Vagina (tissue), 2 donors: ENCODE results near the gene NTM.

Experiments
- POLR2A ChIP-seq, 2 donors: fragments of 450-650 bp; IDR thresholded peaks; one replicate each; pipeline ENCODE4 v1.6.1; 2017; ENCODE audit warnings: antibody characterized with exemption in 2 of 2, mild to moderate bottlenecking in 2 of 2, moderate library complexity in 2 of 2
- POLR2AphosphoS5 ChIP-seq, 2 donors: sonication (generic); formaldehyde crosslinking; IDR thresholded peaks; one replicate each; pipeline ENCODE4 v1.9.0; 2017; ENCODE audit warnings: antibody characterized with exemption in 2 of 2, mild to moderate bottlenecking in 2 of 2, low read depth in 1 of 2; ENCODE audit not compliant: insufficient read depth in 1 of 2
- TF ChIP-seq, protein P1 (sequence below), 3 experiments: fragments of 450-650 bp in 2 of 3; fragments of 200-600 bp in 1 of 3; sonication (generic) in 1 of 3; IDR thresholded peaks; one replicate each; pipeline ENCODE4 v1.5.1; 2017 to 2019; ENCODE audit warnings: antibody characterized with exemption in 3 of 3, mild to moderate bottlenecking in 2 of 3, moderate library complexity in 2 of 3

GRCh38 chr11:131581046-131581445 lies 210.6 kb downstream of the NTM start:
- TF ChIP-seq, protein P1, sequence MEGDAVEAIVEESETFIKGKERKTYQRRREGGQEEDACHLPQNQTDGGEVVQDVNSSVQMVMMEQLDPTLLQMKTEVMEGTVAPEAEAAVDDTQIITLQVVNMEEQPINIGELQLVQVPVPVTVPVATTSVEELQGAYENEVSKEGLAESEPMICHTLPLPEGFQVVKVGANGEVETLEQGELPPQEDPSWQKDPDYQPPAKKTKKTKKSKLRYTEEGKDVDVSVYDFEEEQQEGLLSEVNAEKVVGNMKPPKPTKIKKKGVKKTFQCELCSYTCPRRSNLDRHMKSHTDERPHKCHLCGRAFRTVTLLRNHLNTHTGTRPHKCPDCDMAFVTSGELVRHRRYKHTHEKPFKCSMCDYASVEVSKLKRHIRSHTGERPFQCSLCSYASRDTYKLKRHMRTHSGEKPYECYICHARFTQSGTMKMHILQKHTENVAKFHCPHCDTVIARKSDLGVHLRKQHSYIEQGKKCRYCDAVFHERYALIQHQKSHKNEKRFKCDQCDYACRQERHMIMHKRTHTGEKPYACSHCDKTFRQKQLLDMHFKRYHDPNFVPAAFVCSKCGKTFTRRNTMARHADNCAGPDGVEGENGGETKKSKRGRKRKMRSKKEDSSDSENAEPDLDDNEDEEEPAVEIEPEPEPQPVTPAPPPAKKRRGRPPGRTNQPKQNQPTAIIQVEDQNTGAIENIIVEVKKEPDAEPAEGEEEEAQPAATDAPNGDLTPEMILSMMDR (IDR thresholded peaks at IDR 0.05): no peak
- TF ChIP-seq POLR2A (IDR thresholded peaks at IDR 0.05): no peak
- TF ChIP-seq POLR2AphosphoS5 (IDR thresholded peaks at IDR 0.05; ENCODE audit: insufficient read depth in 1 of 2, low read depth in 1 of 2): no peak
